Mucosa of descending colon (tissue), 3 donors: ENCODE results near the gene OLFML1. TPM values are rescaled to one million over a fixed set of nuclear protein-coding genes. Genes with fewer than 3 reads are reported as not detected.

Experiments used
- ATAC-seq: fragments of 200-7000 bp; cut with Tn5 transposase; one replicate; pipeline ENCODE4 v1.9.1; 2020; ENCODE audit warnings: mild to moderate bottlenecking, moderate library complexity
- DNase-seq, 3 donors: peaks; one replicate each; pipeline ENCODE4 v3.0.0-alpha.2; 2020
- H3K36me3 ChIP-seq: fragments of 200-600 bp; one replicate; pipeline ENCODE4 v1.8.0; 2021; ENCODE audit warnings: low read depth, mild to moderate bottlenecking
- H3K4me1 ChIP-seq: fragments of 200-600 bp; one replicate; pipeline ENCODE4 v1.8.0; 2021; ENCODE audit warnings: low read depth, mild to moderate bottlenecking
- H3K4me3 ChIP-seq: fragments of 200-600 bp; one replicate; pipeline ENCODE4 v1.8.0; 2021; ENCODE audit warnings: mild to moderate bottlenecking
- H3K9me3 ChIP-seq: fragments of 200-600 bp; one replicate; pipeline ENCODE4 v1.8.0; 2021; ENCODE audit warnings: mild to moderate bottlenecking
- intact Hi-C, 2 donors: fragments of 100-400 bp; cut with DNase I in 1 of 2; cut with micrococcal nuclease in 1 of 2; formaldehyde crosslinking; loops; one replicate each; pipeline versions ENCODE4 v1.11.0 to v1.11.1; 2022; cut with DNase I, micrococcal nuclease
- long read RNA-seq, 2 donors: library from polyadenylated mRNA; unstranded; transcript quantifications; one replicate each; pipeline ENCODE4 v2.0.0, GENCODE V29; 2019 to 2021
- total RNA-seq, 3 donors: library from RNA; stranded (reverse); fragmentation: NEBNext Ultra II Directional in 2 of 3; extraction: Animal tissue kit (Norgen Biotek cat#: 25700) in 2 of 3; gene quantifications; one replicate each; pipeline versions ENCODE4 v1.2.1 to v1.2.4, GENCODE V29; 2021 to 2023
- TF ChIP-seq, protein P1 (sequence below): fragments of 200-600 bp; IDR thresholded peaks from one replicate; pipeline ENCODE4 v1.8.0; 2022; ENCODE audit warnings: antibody characterized with exemption, mild to moderate bottlenecking
- donor health status: DM: no; HTN: no; CAD: no; lungs with moderate emphysema.
- donor health status: DM: no; HTN: no; CAD: no.
- donor health status: DM: no; HTN: yes; CAD: no.

The OLFML1 gene
- total RNA-seq, result 10 to 100 TPM in 1 of 3 donors, 1 to 10 TPM in 2; 2.1 to 11.2 (median 5.2) TPM
- long read RNA-seq, donor 1, transcript OLFML1-201 (3 exons, 2,792 nt), result major isoform, 6 of 8 reads
- long read RNA-seq, donor 1, partial matches to known transcripts, result 1 of 8 reads
- long read RNA-seq, donor 1, other reads (novel, unspliced or antisense), result 0 of 8 reads
- long read RNA-seq, donor 2, partial matches to known transcripts, result 0 of 1 reads
- long read RNA-seq, donor 2, other reads (novel, unspliced or antisense), result 0 of 1 reads

DNA sequence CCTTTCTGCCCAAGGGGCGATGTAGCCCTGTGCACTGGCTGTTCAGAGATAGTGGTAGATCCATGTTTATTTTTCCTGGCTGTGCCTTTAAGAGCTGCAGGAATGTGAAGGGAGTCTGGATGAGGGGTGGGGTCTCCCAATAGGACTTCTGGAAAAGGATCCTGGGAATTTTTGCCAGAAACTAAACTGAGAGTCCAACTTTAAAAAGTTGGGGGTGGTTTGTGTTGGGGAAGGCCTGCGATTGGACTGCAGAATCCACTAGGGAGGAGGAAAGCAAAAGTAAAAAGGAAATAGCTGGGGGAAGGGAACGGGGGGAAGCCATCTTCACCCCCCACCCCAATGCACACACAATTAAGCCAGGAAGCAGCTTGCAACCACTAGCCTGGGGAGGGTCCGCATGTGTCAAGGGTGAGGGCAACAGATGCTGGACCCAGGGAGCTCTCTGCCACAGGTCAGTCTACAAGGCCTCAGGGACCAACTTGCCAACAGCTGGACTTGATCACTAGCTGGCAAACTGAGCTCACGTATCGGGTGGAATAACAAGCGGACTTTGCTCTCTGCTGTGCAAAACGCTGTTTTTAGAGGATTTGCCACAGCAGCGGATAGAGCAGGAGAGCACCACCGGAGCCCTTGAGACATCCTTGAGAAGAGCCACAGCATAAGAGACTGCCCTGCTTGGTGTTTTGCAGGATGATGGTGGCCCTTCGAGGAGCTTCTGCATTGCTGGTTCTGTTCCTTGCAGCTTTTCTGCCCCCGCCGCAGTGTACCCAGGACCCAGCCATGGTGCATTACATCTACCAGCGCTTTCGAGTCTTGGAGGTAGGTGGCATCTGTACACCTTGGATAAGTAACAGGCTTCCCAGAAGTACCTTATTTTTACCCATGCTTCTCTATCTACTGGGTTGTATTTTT lies at the start of gene OLFML1:
TSS of gene OLFML1 (plus strand) at position 321 of the 912 bp plus-strand sequence. CDS start at position 691, 370 bp downstream.
- peak in 1 of 3 donors; percentile 11 for DNase-seq
- intact Hi-C loops, result no loop called here
- no peaks in the 10 kb centered on the region for H3K4me1 ChIP-seq
- H3K36me3 ChIP-seq, result no peaks in the 10 kb centered on the region
- H3K9me3 ChIP-seq, result no peaks in the 10 kb centered on the region
- no peak within 1 kb of the TSS for H3K4me3 ChIP-seq
- peak; percentile 14 for ATAC-seq
- TF ChIP-seq, protein P1, sequence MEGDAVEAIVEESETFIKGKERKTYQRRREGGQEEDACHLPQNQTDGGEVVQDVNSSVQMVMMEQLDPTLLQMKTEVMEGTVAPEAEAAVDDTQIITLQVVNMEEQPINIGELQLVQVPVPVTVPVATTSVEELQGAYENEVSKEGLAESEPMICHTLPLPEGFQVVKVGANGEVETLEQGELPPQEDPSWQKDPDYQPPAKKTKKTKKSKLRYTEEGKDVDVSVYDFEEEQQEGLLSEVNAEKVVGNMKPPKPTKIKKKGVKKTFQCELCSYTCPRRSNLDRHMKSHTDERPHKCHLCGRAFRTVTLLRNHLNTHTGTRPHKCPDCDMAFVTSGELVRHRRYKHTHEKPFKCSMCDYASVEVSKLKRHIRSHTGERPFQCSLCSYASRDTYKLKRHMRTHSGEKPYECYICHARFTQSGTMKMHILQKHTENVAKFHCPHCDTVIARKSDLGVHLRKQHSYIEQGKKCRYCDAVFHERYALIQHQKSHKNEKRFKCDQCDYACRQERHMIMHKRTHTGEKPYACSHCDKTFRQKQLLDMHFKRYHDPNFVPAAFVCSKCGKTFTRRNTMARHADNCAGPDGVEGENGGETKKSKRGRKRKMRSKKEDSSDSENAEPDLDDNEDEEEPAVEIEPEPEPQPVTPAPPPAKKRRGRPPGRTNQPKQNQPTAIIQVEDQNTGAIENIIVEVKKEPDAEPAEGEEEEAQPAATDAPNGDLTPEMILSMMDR, result no peak

DNA sequence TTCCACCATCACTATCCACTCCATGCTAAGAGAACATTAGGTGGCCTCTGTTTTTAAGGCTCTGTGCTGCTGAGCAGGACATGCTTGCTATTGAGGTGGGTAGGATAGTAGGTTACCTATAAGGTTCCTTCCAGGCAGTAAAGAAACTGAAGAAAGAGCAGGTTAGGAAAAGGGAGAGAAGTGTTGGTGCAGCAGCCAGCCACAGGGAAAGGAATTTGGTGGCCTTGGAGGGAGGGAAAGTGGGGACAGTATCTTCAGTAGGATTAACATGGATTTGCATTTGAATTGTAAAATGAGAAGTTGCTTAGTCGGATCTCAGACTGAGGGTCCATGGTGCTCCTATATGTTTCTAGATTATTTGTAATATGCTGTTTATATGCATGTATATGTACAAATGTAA lies 49.2 kb upstream of the OLFML1 start:
- intact Hi-C loops, result no loop called here
- Histone ChIP-seq H3K36me3 (no peaks in the 10 kb centered on the region), H3K4me1 (no peaks in the 10 kb centered on the region), H3K4me3 (no peak overlapping the region), H3K9me3 (no peaks in the 10 kb centered on the region)
- DNase-seq (no peak), ATAC-seq (no peak)
- TF ChIP-seq, protein P1, result no peak

DNA sequence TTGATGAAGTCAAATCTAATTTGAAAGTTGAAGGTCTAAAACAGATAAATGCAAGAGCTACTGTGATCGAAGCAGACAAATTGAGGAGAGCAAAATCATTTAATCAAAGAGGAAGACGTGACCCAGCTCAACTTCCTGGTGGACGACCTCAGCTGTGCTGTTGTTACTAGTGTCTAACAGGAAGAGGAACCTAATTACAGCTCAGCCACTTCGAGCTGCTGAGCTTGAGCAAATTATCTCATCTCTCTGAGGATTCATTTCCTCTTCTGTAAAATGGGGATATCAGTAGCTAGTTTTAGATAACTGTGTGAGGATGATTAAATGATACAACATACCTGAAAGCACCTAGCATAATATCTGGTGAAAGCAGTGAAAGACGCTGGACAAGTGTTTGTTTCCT lies 48.6 kb upstream of the OLFML1 start:
- peak in 1 of 3 donors; percentile 19 for DNase-seq
- Histone ChIP-seq H3K4me1 (no peaks in the 10 kb centered on the region), H3K36me3 (no peaks in the 10 kb centered on the region), H3K4me3 (no peak overlapping the region), H3K9me3 (no peaks in the 10 kb centered on the region)
- TF ChIP-seq, protein P1, result no peak
- intact Hi-C loops, result no loop called here
- peak; percentile 75 for ATAC-seq

DNA sequence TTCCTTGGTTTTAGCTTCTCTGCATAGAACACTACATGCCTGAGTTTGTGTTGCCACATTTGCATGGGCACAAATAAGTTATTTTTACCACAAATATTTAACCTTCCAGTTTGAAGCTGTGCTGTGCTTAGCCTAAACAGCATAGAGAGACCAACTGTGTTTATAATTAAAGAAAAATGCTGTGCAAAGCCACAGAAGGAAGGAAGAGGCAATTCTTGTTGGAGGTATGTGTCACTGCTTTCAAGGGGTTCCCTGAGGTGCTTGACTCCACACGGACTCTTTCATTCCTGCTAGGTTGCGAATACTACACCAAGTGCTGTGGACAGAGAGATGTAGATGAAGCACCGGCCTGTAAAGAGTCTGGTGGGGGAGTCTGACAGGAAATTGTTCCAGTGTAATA lies 47.6 kb upstream of the OLFML1 start:
- H3K36me3 ChIP-seq, result no peaks in the 10 kb centered on the region
- H3K9me3 ChIP-seq, result no peaks in the 10 kb centered on the region
- DNase-seq (no peak), ATAC-seq (no peak)
- no peak overlapping the region for H3K4me3 ChIP-seq
- no peaks in the 10 kb centered on the region for H3K4me1 ChIP-seq
- TF ChIP-seq, protein P1, result no peak
- intact Hi-C loops, result no loop called here

DNA sequence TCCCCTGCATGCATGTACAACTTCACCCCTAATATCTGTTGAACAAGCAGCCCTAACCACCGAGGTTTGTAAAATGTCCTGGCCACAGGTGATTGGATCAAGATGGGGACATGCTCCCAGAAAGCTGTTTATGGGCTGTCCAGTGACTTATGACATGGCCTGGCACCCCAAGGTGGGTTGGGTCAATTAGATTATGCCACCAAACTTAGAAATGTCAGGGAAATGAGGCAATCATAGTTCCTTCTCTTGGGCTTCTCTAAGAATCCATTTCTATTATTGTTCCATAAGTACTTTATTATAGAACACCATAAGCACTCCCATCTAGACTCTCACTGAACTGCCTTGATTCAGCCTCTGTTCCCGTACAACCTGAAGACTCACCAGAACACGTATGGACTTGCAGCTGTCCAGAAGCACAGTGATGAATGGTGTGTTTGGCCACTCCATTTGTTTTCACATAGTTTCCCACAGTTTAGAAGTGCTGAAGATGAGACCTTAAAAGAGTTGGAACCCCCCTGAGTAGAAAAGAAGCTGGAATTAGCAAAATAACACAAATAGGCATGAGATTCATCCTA lies 45.5 kb upstream of the OLFML1 start:
- TF ChIP-seq, protein P1, result no peak
- no peaks in the 10 kb centered on the region for H3K9me3 ChIP-seq
- H3K36me3 ChIP-seq, result no peaks in the 10 kb centered on the region
- H3K4me1 ChIP-seq, result no peaks in the 10 kb centered on the region
- intact Hi-C loops, result loop anchor here in 1 of 2 donors (10.0 kb wide), 1 partner anchor 345 kb away; no protein-coding TSS in a partner anchor
- H3K4me3 ChIP-seq, result no peak overlapping the region
- DNase-seq, result no peak
- no peak for ATAC-seq
